K562 (cell line): ENCODE results near the gene RNPEPL1. TPM values are rescaled to one million over a fixed set of nuclear protein-coding genes. Genes with fewer than 3 reads are reported as not detected.

ENCODE experiments used
- ATAC-seq: fragments of 200-7000 bp; cut with Tn5 transposase; 3 replicates; pipeline ENCODE4 v1.9.1; 2020; ENCODE audit warnings: moderate library complexity
- BruUV-seq: library from RNA; stranded (reverse); fragments of 400-500 nt; replicated peaks from 2 replicates; lab custom pipeline; 2021; lab: Mats Ljungman, UMichigan
- CTCF ChIA-PET: fragments of 300-600 bp; formaldehyde crosslinking; extraction: SDS; loops from one replicate; lab custom pipeline; 2021; ENCODE audit warnings: low intra/inter-chr PET ratio; lab: Yijun Ruan, JAX
- POLR2A ChIA-PET: fragments of 300-600, 350-650 bp; sonication (Branson Sonifier 250); formaldehyde crosslinking; extraction: SDS; loops from one replicate; lab custom pipeline; 2021; ENCODE audit warnings: antibody characterized with exemption, inconsistent platforms; lab: Yijun Ruan, JAX
- DNase-seq, 4 experiments: peaks; one replicate each; pipeline versions ENCODE4 v3.0.0 to v3.0.0-alpha.2; 2011 to 2018; ENCODE audit warnings: low spot score in 3 of 4, mixed read lengths in 3 of 4; ENCODE audit errors: extremely low read depth in 1 of 4
- FAIRE-seq: peaks from 2 replicates; lab custom pipeline; 2011; peaks lifted over from hg19 to GRCh38; lab: Jason Lieb, UNC
- H2AFZ ChIP-seq: 2 replicates; pipeline ENCODE4 v1.6.0; 2011; ENCODE audit warnings: low read depth, low read length, control low read depth, inconsistent platforms
- H3K27ac ChIP-seq: fragments of 200-600 bp; 3 replicates; pipeline ENCODE4 v1.8.0; 2011; ENCODE audit warnings: low read depth, mild to moderate bottlenecking, control low read depth, inconsistent platforms, low read length, moderate library complexity, mixed read lengths; ENCODE audit errors: extremely low read depth
- H3K27me3 ChIP-seq, 2 experiments: fragments of 300-600 bp in 1 of 2; 2 replicates in 1 of 2; 3 replicates in 1 of 2; pipeline versions ENCODE4 v1.6.0 to v1.8.0; 2011; ENCODE audit warnings: inconsistent platforms in 2 of 2, low read length in 2 of 2, mild to moderate bottlenecking in 1 of 2, mixed read lengths in 1 of 2, moderate library complexity in 1 of 2; ENCODE audit not compliant: control insufficient read depth in 2 of 2, insufficient read depth in 2 of 2
- H3K36me3 ChIP-seq: fragments of 300-600 bp; 3 replicates; pipeline ENCODE4 v1.8.0; 2011; ENCODE audit warnings: mild to moderate bottlenecking, low read length, inconsistent platforms; ENCODE audit not compliant: control insufficient read depth, insufficient read depth
- H3K4me1 ChIP-seq, 2 experiments: fragments of 200-600 bp in 1 of 2; replicated peaks in 1 of 2; 2 replicates in 1 of 2; 3 replicates in 1 of 2; pipeline versions ENCODE4 v1.5.1 to v1.8.0; 2011; ENCODE audit warnings: inconsistent platforms in 2 of 2, low read length in 2 of 2, mild to moderate bottlenecking in 1 of 2, mixed read lengths in 1 of 2, moderate library complexity in 1 of 2; ENCODE audit not compliant: control insufficient read depth in 2 of 2, insufficient read depth in 2 of 2
- H3K4me2 ChIP-seq: 2 replicates; pipeline ENCODE4 v1.6.1; 2011; ENCODE audit warnings: low read length, control low read depth, inconsistent platforms, mixed read lengths; ENCODE audit not compliant: insufficient read depth
- H3K4me3 ChIP-seq: fragments of 200-600 bp; sonication (generic), shearing (Covaris generic); 2 replicates; pipeline ENCODE4 v1.5.1; 2016; ENCODE audit warnings: control low read depth, inconsistent platforms
- H3K79me2 ChIP-seq: fragments of 200-600 bp; 3 replicates; pipeline ENCODE4 v1.8.0; 2011; ENCODE audit warnings: low read length, inconsistent platforms; ENCODE audit not compliant: control insufficient read depth, insufficient read depth
- H3K9ac ChIP-seq, 2 experiments: 2 replicates each; pipeline versions ENCODE4 v1.6.0 to v1.6.1; 2011; ENCODE audit warnings: low read depth in 2 of 2, low read length in 2 of 2, control low read depth in 1 of 2, inconsistent platforms in 1 of 2, mild to moderate bottlenecking in 1 of 2, mixed read lengths in 1 of 2; ENCODE audit not compliant: insufficient read depth in 1 of 2
- H3K9me1 ChIP-seq: one replicate; pipeline ENCODE4 v1.6.0; 2011; ENCODE audit warnings: inconsistent platforms, mild to moderate bottlenecking, low read length, moderate library complexity; ENCODE audit not compliant: control insufficient read depth, insufficient read depth
- H3K9me3 ChIP-seq: replicated peaks from 2 replicates; pipeline ENCODE4 v1.5.1; 2011; ENCODE audit warnings: low read depth, low read length, inconsistent platforms; ENCODE audit not compliant: control insufficient read depth, insufficient read depth
- H4K20me1 ChIP-seq: replicated peaks from 2 replicates; pipeline ENCODE4 v1.6.1; 2011; ENCODE audit warnings: low read length, inconsistent platforms, mixed read lengths; ENCODE audit not compliant: control insufficient read depth, insufficient read depth
- DNMT1 ChIP-seq: fragments of 450-650 bp; IDR thresholded peaks from 2 replicates; pipeline ENCODE4 v1.6.1; 2016; ENCODE audit warnings: antibody characterized with exemption, mild to moderate bottlenecking
- PHF20 ChIP-seq: fragments of 450-650 bp; IDR thresholded peaks from 2 replicates; pipeline ENCODE4 v1.6.1; 2018; ENCODE audit not compliant: partially characterized antibody
- POLR2B ChIP-seq: fragments of 450-650 bp; IDR thresholded peaks from 2 replicates; pipeline ENCODE4 v1.6.1; 2018; ENCODE audit warnings: low read depth; ENCODE audit not compliant: partially characterized antibody
- SRSF7 ChIP-seq: fragments of 200-400 bp; formaldehyde crosslinking; optimal IDR thresholded peaks from 2 replicates; pipeline ENCODE3; 2017; ENCODE audit warnings: mild to moderate bottlenecking, low read depth, low read length
- TSC22D4 ChIP-seq: fragments of 450-650 bp; IDR thresholded peaks from 2 replicates; pipeline ENCODE4 v1.6.1; 2016; ENCODE audit warnings: missing genetic modification characterization, missing biosample characterization, control low read depth
- ZBTB1 ChIP-seq: sonication (generic); formaldehyde crosslinking; IDR thresholded peaks from 2 replicates; pipeline ENCODE4 v1.8.1; 2023; ENCODE audit warnings: missing genetic modification reagents, low read depth, mild to moderate bottlenecking, borderline replicate concordance
- ZKSCAN8 ChIP-seq: fragments of 200-800 bp; sonication (Bioruptor generic); IDR thresholded peaks from 2 replicates; pipeline ENCODE4 v1.6.1; 2016; ENCODE audit warnings: missing genetic modification characterization, missing compliant biosample characterization
- WGBS: fragments of 100-300 bp; shearing (Covaris generic); methylation state at CpG from one replicate; pipeline ENCODE4 v1.1.6; 2016; ENCODE audit warnings: low coverage, mixed read lengths; ENCODE audit not compliant: insufficient coverage; ENCODE audit errors: missing lambda C conversion rate; 5-methylcytosine and 5-hydroxymethylcytosine counted together
- in situ Hi-C: fragments of 300-500 bp; cut with MboI; formaldehyde crosslinking; loops from 4 replicates; pipeline ENCODE4 v1.15.0; 2018; ENCODE audit warnings: inconsistent platforms, mixed read lengths
- intact Hi-C: fragments of 100-400 bp; cut with micrococcal nuclease; formaldehyde crosslinking; loops from 2 replicates; pipeline ENCODE4 v1.14.2; 2022
- polyA plus RNA-seq, 8 experiments: library from polyadenylated mRNA; depleted of rRNA in 4 of 8; stranded (reverse) in 5 of 8; unstranded in 3 of 8; fragments of >200 nt; fragmentation: Nextera tagmentation in 2 of 8; fragmentation: Illumina TruSeq in 1 of 8; extraction: Ambion mirVana in 2 of 8; extraction: Trizol in 1 of 8; gene quantifications; 2 replicates each; pipeline versions ENCODE4 v1.2.1 to v1.2.3, GENCODE V29; 2011 to 2014; ENCODE audit warnings: inconsistent platforms in 1 of 8, missing spikeins in 1 of 8
- total RNA-seq, 7 experiments: library from RNA; depleted of rRNA in 6 of 7; stranded (reverse); fragments of >200 nt in 6 of 7; fragmentation: Illumina TruSeq in 2 of 7; extraction: Trizol in 2 of 7; gene quantifications; 2 replicates each; pipeline versions ENCODE4 v1.2.1 to v1.2.3, GENCODE V29; 2011 to 2021; ENCODE audit warnings: low replicate concordance in 1 of 7
- TF ChIP-seq, protein P1 (sequence below): fragments of 250-450 bp; sonication (Bioruptor Pico); IDR thresholded peaks from 2 replicates; pipeline ENCODE4 v1.8.0; 2021; ENCODE audit warnings: borderline replicate concordance, mild to moderate bottlenecking, moderate library complexity; ENCODE audit not compliant: poor library complexity, severe bottlenecking
- TF ChIP-seq, protein P2 (sequence below): sonication (generic); formaldehyde crosslinking; IDR thresholded peaks from 2 replicates; pipeline ENCODE4 v1.8.0; 2023; ENCODE audit warnings: missing genetic modification reagents, mild to moderate bottlenecking, borderline replicate concordance
- TF ChIP-seq, protein P3 (sequence below): sonication (generic); formaldehyde crosslinking; IDR thresholded peaks from 2 replicates; pipeline ENCODE4 v1.8.1; 2022; ENCODE audit warnings: missing genetic modification reagents

The RNPEPL1 gene
- total and polyA plus RNA-seq, 9 of the 15 experiments (the other 6 are each of a cell fraction or from before 2014, with no cell fraction given) = 0.07 to 38.7 (median 5.6) TPM

DNA sequence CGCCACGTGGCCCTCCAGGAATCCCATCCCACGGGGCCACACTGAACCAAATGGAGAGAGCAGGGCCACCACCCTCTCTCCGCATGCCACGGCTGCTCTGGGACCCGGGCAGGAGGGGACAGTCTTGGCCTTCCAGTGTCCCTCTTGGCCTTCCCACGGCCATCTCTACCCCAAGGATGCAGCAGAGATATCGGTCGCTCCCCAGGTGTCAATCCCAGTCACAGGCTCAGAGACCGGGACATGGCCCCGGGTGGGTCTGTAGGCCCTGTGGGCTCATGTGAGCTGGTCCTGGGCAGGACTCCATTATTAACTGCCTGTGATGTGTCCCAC lies 33.5 kb downstream of the RNPEPL1 start:
- H3K27me3 ChIP-seq = no peaks in the 10 kb centered on the region
- H3K27ac ChIP-seq = no peak overlapping the region
- H3K79me2 ChIP-seq = no peaks in the 10 kb centered on the region
- WGBS = 85% methylated on average over 5 of the region's 11 CpGs
- ChIA-PET CTCF (no interaction called here), POLR2A (no interaction called here)
- H3K4me1 ChIP-seq = peaks cover 4 to 29% of the 10 kb centered on the region in 2 experiments; a peak in 3 of 5 replicates
- DNase-seq = no peak
- no peak for FAIRE-seq
- no peak overlapping the region for H3K4me2 ChIP-seq
- H2AFZ ChIP-seq = no peak overlapping the region
- BruUV-seq = no TSS peak
- TF ChIP-seq PHF20 (no peak), POLR2B (no peak), DNMT1 (no peak), ZBTB1 (CRISPR knock-in tag) (no peak), SRSF7 (no peak), TSC22D4 (tag) (no peak), ZKSCAN8 (CRISPR knock-in tag) (no peak)
- TF ChIP-seq, protein P1, sequence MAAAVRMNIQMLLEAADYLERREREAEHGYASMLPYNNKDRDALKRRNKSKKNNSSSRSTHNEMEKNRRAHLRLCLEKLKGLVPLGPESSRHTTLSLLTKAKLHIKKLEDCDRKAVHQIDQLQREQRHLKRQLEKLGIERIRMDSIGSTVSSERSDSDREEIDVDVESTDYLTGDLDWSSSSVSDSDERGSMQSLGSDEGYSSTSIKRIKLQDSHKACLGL (CRISPR knock-in tag) = no peak
- TF ChIP-seq, protein P2, sequence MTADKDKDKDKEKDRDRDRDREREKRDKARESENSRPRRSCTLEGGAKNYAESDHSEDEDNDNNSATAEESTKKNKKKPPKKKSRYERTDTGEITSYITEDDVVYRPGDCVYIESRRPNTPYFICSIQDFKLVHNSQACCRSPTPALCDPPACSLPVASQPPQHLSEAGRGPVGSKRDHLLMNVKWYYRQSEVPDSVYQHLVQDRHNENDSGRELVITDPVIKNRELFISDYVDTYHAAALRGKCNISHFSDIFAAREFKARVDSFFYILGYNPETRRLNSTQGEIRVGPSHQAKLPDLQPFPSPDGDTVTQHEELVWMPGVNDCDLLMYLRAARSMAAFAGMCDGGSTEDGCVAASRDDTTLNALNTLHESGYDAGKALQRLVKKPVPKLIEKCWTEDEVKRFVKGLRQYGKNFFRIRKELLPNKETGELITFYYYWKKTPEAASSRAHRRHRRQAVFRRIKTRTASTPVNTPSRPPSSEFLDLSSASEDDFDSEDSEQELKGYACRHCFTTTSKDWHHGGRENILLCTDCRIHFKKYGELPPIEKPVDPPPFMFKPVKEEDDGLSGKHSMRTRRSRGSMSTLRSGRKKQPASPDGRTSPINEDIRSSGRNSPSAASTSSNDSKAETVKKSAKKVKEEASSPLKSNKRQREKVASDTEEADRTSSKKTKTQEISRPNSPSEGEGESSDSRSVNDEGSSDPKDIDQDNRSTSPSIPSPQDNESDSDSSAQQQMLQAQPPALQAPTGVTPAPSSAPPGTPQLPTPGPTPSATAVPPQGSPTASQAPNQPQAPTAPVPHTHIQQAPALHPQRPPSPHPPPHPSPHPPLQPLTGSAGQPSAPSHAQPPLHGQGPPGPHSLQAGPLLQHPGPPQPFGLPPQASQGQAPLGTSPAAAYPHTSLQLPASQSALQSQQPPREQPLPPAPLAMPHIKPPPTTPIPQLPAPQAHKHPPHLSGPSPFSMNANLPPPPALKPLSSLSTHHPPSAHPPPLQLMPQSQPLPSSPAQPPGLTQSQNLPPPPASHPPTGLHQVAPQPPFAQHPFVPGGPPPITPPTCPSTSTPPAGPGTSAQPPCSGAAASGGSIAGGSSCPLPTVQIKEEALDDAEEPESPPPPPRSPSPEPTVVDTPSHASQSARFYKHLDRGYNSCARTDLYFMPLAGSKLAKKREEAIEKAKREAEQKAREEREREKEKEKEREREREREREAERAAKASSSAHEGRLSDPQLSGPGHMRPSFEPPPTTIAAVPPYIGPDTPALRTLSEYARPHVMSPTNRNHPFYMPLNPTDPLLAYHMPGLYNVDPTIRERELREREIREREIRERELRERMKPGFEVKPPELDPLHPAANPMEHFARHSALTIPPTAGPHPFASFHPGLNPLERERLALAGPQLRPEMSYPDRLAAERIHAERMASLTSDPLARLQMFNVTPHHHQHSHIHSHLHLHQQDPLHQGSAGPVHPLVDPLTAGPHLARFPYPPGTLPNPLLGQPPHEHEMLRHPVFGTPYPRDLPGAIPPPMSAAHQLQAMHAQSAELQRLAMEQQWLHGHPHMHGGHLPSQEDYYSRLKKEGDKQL = no peak
- TF ChIP-seq, protein P3, sequence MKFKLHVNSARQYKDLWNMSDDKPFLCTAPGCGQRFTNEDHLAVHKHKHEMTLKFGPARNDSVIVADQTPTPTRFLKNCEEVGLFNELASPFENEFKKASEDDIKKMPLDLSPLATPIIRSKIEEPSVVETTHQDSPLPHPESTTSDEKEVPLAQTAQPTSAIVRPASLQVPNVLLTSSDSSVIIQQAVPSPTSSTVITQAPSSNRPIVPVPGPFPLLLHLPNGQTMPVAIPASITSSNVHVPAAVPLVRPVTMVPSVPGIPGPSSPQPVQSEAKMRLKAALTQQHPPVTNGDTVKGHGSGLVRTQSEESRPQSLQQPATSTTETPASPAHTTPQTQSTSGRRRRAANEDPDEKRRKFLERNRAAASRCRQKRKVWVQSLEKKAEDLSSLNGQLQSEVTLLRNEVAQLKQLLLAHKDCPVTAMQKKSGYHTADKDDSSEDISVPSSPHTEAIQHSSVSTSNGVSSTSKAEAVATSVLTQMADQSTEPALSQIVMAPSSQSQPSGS (CRISPR knock-in tag) = no peak
- no peak overlapping the region for H3K4me3 ChIP-seq
- no peaks in the 10 kb centered on the region for H3K9me1 ChIP-seq
- H3K36me3 ChIP-seq = no peaks in the 10 kb centered on the region
- no peak overlapping the region for H3K9ac ChIP-seq
- in situ Hi-C loops = no loop called here
- no peak for ATAC-seq
- H4K20me1 ChIP-seq = no peaks in the 10 kb centered on the region
- intact Hi-C loops = no loop called here
- H3K9me3 ChIP-seq = no peaks in the 10 kb centered on the region
